ENCODE data around the gene TNPO1. TPM values are rescaled to one million over a fixed set of nuclear protein-coding genes. Genes with fewer than 3 reads are reported as not detected.

TNPO1 gene
- total RNA-seq, 1 experiment from 2014 or later: 148 TPM

- H3K4me1 ChIP-seq: no peaks in the 10 kb centered on the region
- H3K4me3 ChIP-seq (ENCODE audit: low read depth, low read length): no peak overlapping the region
- H3K27me3 ChIP-seq (replicated peaks; ENCODE audit: control insufficient read depth, insufficient read depth, low read length): no peaks in the 10 kb centered on the region
- Mint-ChIP-seq H3K27ac (ENCODE audit: unreplicated experiment) (no peak overlapping the region), H3K4me3 (ENCODE audit: unreplicated experiment) (no peak overlapping the region), H3K9me3 (ENCODE audit: unreplicated experiment) (no peaks in the 10 kb centered on the region), H3K36me3 (ENCODE audit: insufficient read depth, unreplicated experiment) (no peaks in the 10 kb centered on the region), H3K4me1 (ENCODE audit: low read depth, unreplicated experiment) (no peaks in the 10 kb centered on the region), H3K27me3 (ENCODE audit: insufficient read depth, unreplicated experiment) (no peaks in the 10 kb centered on the region)
- ChIA-PET CTCF (no interaction called here), POLR2A (no interaction called here)
- no peaks in the 10 kb centered on the region for H3K36me3 ChIP-seq (ENCODE audit: control insufficient read depth, insufficient read depth, low read length)
- H3K9me3 ChIP-seq: no peaks in the 10 kb centered on the region
- intact Hi-C loops (cut with micrococcal nuclease; ENCODE audit: unreplicated experiment): no loop called here
- no peak for DNase-seq
- no peak for TF ChIP-seq CTCF (IDR thresholded peaks at IDR 0.05; ENCODE audit: insufficient read depth in 1 of 2, low read depth in 1 of 2, low read length in 1 of 2, severe bottlenecking in 1 of 2, unreplicated experiment in 1 of 2)
- no TSS peak for BruUV-seq (replicated peaks)
These were observed 18.5 kb downstream of the TNPO1 start for GRCh38 chr5:72834924-72835323.

- Mint-ChIP-seq H3K4me1 (ENCODE audit: low read depth, unreplicated experiment) (no peaks in the 10 kb centered on the region), H3K9me3 (ENCODE audit: unreplicated experiment) (no peaks in the 10 kb centered on the region), H3K36me3 (ENCODE audit: insufficient read depth, unreplicated experiment) (no peaks in the 10 kb centered on the region), H3K27ac (ENCODE audit: unreplicated experiment) (no peak overlapping the region), H3K27me3 (ENCODE audit: insufficient read depth, unreplicated experiment) (no peaks in the 10 kb centered on the region), H3K4me3 (ENCODE audit: unreplicated experiment) (no peak overlapping the region)
- Histone ChIP-seq H3K4me3 (ENCODE audit: low read depth, low read length) (no peak overlapping the region), H3K27me3 (replicated peaks; ENCODE audit: control insufficient read depth, insufficient read depth, low read length) (no peaks in the 10 kb centered on the region), H3K4me1 (no peaks in the 10 kb centered on the region), H3K36me3 (ENCODE audit: control insufficient read depth, insufficient read depth, low read length) (no peaks in the 10 kb centered on the region), H3K9me3 (no peaks in the 10 kb centered on the region)
- CTCF ChIA-PET: no interaction called here
- intact Hi-C loops (cut with micrococcal nuclease; ENCODE audit: unreplicated experiment): no loop called here
- POLR2A ChIA-PET: no interaction called here
- no peak for TF ChIP-seq CTCF (IDR thresholded peaks at IDR 0.05; ENCODE audit: insufficient read depth in 1 of 2, low read depth in 1 of 2, low read length in 1 of 2, severe bottlenecking in 1 of 2, unreplicated experiment in 1 of 2)
- DNase-seq: no peak
- BruUV-seq (replicated peaks): no TSS peak
These were observed 19.2 kb downstream of the TNPO1 start for GRCh38 chr5:72835633-72836032.

- H3K36me3 Mint-ChIP-seq (ENCODE audit: insufficient read depth, unreplicated experiment): no peaks in the 10 kb centered on the region
- intact Hi-C loops (cut with micrococcal nuclease; ENCODE audit: unreplicated experiment): no loop called here
- no peak for TF ChIP-seq CTCF (IDR thresholded peaks at IDR 0.05; ENCODE audit: insufficient read depth in 1 of 2, low read depth in 1 of 2, low read length in 1 of 2, severe bottlenecking in 1 of 2, unreplicated experiment in 1 of 2)
- no peaks in the 10 kb centered on the region for H3K4me1 ChIP-seq
- POLR2A ChIA-PET: no interaction called here
- H3K27me3 ChIP-seq (replicated peaks; ENCODE audit: control insufficient read depth, insufficient read depth, low read length): no peaks in the 10 kb centered on the region
- H3K4me3 Mint-ChIP-seq (ENCODE audit: unreplicated experiment): no peak overlapping the region
- CTCF ChIA-PET: no interaction called here
- H3K4me1 Mint-ChIP-seq (ENCODE audit: low read depth, unreplicated experiment): no peaks in the 10 kb centered on the region
- H3K27ac Mint-ChIP-seq (ENCODE audit: unreplicated experiment): no peak overlapping the region
- no peaks in the 10 kb centered on the region for H3K36me3 ChIP-seq (ENCODE audit: control insufficient read depth, insufficient read depth, low read length)
- no TSS peak for BruUV-seq (replicated peaks)
- H3K27me3 Mint-ChIP-seq (ENCODE audit: insufficient read depth, unreplicated experiment): no peaks in the 10 kb centered on the region
- DNase-seq: no peak
- H3K9me3 Mint-ChIP-seq (ENCODE audit: unreplicated experiment): no peaks in the 10 kb centered on the region
- no peak overlapping the region for H3K4me3 ChIP-seq (ENCODE audit: low read depth, low read length)
- no peaks in the 10 kb centered on the region for H3K9me3 ChIP-seq
These were observed 20.3 kb downstream of the TNPO1 start for GRCh38 chr5:72836810-72837209.
